HL-60 (cell line): ENCODE results near the gene IFRD2.

Experiments
- DNase-seq, 2 experiments: peaks; one replicate each; pipeline ENCODE4 v3.0.0-alpha.2; 2010 to 2020; ENCODE audit warnings: low read depth in 1 of 2, low spot score in 1 of 2
- H3K27ac ChIP-seq: fragments of 250-450 bp; sonication (Bioruptor Pico); replicated peaks from 2 replicates; pipeline ENCODE4 v1.5.1; 2020; ENCODE audit warnings: mild to moderate bottlenecking, moderate library complexity
- H3K27me3 ChIP-seq: fragments of 250-450 bp; sonication (Bioruptor Pico); 2 replicates; pipeline ENCODE4 v1.5.1; 2021; ENCODE audit warnings: mild to moderate bottlenecking, moderate library complexity; ENCODE audit not compliant: insufficient read depth, poor library complexity, severe bottlenecking
- H3K4me3 ChIP-seq: replicated peaks from 2 replicates; pipeline ENCODE4 v1.5.1; 2011; ENCODE audit warnings: mild to moderate bottlenecking, control low read depth, low read length; ENCODE audit not compliant: insufficient read depth
- GABPA ChIP-seq: IDR thresholded peaks from 2 replicates; pipeline ENCODE4 v1.6.1; 2012; ENCODE audit warnings: low read depth
- POLR2AphosphoS5 ChIP-seq: IDR thresholded peaks from 2 replicates; pipeline ENCODE4 v1.6.1; 2012; ENCODE audit warnings: low read depth
- SPI1 ChIP-seq: IDR thresholded peaks from 2 replicates; pipeline ENCODE4 v1.6.1; 2012; ENCODE audit warnings: low read depth, mild to moderate bottlenecking, borderline replicate concordance
- TF ChIP-seq, protein P1 (sequence below): IDR thresholded peaks from one replicate; pipeline ENCODE4 v1.5.1; 2011; ENCODE audit warnings: low read length, control low read depth, inconsistent platforms; ENCODE audit not compliant: insufficient read depth
- TF ChIP-seq, protein P2 (sequence below): IDR thresholded peaks from 2 replicates; pipeline ENCODE4 v1.6.1; 2012; ENCODE audit warnings: low read depth; ENCODE audit not compliant: insufficient replicate concordance

Gene IFRD2

DNA sequence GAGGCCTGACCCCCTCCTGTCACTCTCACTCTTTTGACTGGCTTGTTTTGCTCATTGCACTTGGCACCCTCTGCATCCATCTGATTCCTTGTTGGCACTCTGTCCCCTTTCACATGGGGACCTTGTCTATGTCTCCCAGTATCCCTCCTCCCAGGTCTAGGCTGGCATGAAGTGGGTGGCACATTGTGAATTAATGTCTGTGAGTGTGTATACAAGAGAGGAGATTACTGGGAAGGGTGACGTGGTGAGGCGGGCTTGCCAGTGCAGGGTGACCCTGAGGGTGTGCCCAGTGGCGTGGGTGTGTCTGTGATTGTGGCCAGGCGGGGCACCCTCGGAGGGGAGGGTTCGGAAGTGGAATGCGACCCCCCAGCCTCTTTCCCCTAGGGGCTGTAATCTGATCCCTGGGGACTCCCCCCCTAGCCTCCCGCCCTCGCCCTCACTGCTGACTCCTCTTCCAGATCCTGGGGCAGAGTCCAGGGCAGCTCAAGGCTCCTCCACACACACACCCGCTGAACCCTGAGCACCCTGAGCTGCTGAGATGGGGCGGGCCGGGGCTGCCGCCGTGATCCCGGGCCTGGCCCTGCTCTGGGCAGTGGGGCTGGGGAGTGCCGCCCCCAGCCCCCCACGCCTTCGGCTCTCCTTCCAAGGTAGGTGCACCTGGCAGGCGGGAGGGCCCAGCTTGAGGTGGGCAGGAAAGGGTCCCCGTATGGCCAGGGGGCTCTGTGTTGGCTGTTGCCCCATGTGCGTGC, 23.4 kb downstream of the IFRD2 start, which contains the start of gene SEMA3B:
Gene SEMA3B (plus strand): TSS at position 445 of the 749 bp plus-strand sequence. CDS start 94 bp downstream, at position 539.
- H3K27me3 ChIP-seq = peaks cover 18% of the 10 kb centered on the region
- TF ChIP-seq GABPA (no peak), POLR2AphosphoS5 (no peak), SPI1 (no peak)
- TF ChIP-seq, protein P1, sequence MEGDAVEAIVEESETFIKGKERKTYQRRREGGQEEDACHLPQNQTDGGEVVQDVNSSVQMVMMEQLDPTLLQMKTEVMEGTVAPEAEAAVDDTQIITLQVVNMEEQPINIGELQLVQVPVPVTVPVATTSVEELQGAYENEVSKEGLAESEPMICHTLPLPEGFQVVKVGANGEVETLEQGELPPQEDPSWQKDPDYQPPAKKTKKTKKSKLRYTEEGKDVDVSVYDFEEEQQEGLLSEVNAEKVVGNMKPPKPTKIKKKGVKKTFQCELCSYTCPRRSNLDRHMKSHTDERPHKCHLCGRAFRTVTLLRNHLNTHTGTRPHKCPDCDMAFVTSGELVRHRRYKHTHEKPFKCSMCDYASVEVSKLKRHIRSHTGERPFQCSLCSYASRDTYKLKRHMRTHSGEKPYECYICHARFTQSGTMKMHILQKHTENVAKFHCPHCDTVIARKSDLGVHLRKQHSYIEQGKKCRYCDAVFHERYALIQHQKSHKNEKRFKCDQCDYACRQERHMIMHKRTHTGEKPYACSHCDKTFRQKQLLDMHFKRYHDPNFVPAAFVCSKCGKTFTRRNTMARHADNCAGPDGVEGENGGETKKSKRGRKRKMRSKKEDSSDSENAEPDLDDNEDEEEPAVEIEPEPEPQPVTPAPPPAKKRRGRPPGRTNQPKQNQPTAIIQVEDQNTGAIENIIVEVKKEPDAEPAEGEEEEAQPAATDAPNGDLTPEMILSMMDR = no peak
- TF ChIP-seq, protein P2, sequence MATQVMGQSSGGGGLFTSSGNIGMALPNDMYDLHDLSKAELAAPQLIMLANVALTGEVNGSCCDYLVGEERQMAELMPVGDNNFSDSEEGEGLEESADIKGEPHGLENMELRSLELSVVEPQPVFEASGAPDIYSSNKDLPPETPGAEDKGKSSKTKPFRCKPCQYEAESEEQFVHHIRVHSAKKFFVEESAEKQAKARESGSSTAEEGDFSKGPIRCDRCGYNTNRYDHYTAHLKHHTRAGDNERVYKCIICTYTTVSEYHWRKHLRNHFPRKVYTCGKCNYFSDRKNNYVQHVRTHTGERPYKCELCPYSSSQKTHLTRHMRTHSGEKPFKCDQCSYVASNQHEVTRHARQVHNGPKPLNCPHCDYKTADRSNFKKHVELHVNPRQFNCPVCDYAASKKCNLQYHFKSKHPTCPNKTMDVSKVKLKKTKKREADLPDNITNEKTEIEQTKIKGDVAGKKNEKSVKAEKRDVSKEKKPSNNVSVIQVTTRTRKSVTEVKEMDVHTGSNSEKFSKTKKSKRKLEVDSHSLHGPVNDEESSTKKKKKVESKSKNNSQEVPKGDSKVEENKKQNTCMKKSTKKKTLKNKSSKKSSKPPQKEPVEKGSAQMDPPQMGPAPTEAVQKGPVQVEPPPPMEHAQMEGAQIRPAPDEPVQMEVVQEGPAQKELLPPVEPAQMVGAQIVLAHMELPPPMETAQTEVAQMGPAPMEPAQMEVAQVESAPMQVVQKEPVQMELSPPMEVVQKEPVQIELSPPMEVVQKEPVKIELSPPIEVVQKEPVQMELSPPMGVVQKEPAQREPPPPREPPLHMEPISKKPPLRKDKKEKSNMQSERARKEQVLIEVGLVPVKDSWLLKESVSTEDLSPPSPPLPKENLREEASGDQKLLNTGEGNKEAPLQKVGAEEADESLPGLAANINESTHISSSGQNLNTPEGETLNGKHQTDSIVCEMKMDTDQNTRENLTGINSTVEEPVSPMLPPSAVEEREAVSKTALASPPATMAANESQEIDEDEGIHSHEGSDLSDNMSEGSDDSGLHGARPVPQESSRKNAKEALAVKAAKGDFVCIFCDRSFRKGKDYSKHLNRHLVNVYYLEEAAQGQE = no peak
- no peak for DNase-seq
- H3K4me3 ChIP-seq = no peak within 1 kb of the TSS
- no peak within 1 kb of the TSS for H3K27ac ChIP-seq

DNA sequence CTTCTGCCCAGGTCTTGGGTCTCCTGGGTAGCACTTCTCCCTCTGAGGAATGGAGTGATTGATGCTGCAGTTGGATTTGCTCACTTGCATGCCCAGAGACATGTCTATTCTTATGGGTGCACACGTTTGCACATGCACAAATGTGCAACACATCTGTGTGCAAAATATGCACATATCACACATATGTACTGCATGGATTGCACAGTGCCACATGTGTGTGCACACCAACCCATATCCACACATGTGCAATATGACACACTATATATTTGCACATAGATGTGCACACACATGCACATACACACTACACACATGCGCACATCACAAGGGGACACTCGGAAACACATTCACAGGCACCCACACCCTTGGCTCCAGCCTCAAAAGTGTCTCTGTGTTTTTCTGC, 24.0 kb downstream of the IFRD2 start:
- H3K27me3 ChIP-seq = peaks cover 16% of the 10 kb centered on the region
- no peak for DNase-seq
- no peak overlapping the region for H3K4me3 ChIP-seq
- no peak overlapping the region for H3K27ac ChIP-seq
- TF ChIP-seq, protein P1 = no peak
- TF ChIP-seq SPI1 = no peak
- TF ChIP-seq POLR2AphosphoS5 = no peak
- TF ChIP-seq GABPA = no peak
- TF ChIP-seq, protein P2 = no peak

DNA sequence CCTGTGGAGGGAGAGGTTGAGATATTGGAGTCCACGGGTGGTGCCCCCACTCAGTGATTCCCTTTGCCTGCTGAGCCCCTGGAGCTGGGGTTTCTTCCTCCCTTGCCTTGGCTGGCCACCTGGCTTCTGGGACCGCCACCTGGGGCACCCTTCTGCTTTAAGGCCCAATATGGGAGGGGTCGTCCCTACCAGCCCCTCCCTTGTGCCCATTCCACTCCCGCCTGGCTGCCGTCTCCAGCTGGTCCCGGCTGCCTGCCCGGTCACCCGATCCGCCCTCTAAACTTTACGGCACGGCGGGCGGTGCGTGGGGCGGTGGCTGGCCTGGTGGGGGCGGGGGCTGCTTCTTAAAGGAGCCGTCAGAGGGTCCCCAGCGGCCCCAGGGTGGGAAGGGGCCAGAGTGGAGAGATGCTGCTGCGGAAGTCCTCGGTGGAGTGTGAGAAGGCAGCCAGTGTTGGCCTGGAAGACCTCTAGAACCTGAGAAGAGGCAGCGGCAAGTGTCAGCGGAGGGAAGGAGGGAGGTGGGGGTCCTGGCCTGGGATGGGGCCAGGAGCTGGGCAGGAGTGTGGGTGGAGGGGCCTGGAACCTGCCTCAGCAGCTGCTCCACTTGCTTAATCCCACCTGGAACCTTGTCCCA, 24.8 kb downstream of the IFRD2 start:
- Histone ChIP-seq H3K27ac (no peak overlapping the region), H3K27me3 (peaks cover 16% of the 10 kb centered on the region), H3K4me3 (no peak overlapping the region)
- no peak for DNase-seq
- TF ChIP-seq GABPA = no peak
- TF ChIP-seq, protein P2 = no peak
- TF ChIP-seq, protein P1 = no peak
- no peak for TF ChIP-seq SPI1
